Keratinocyte (primary cell): ENCODE measurements around the gene DIAPH2. TPM values are rescaled to one million over a fixed set of nuclear protein-coding genes. Genes with fewer than 3 reads are reported as not detected.

Experiments
- DNase-seq: peaks from one replicate; pipeline ENCODE4 v3.0.0-alpha.2; 2011; ENCODE audit warnings: low read depth, missing footprints, low spot score
- FAIRE-seq: peaks from 2 replicates; lab custom pipeline; 2011; peaks lifted over from hg19 to GRCh38; lab: Jason Lieb, UNC
- H2AFZ ChIP-seq: 2 replicates; pipeline ENCODE4 v1.6.0; 2012; ENCODE audit warnings: low read length, control low read depth, inconsistent platforms; ENCODE audit not compliant: control insufficient read depth
- H3K27ac ChIP-seq: 2 replicates; pipeline ENCODE4 v1.5.1; 2011; ENCODE audit warnings: low read length; ENCODE audit not compliant: control insufficient read depth, insufficient read depth
- H3K27me3 ChIP-seq: 3 replicates; pipeline ENCODE4 v1.6.0; 2011; ENCODE audit warnings: low read length; ENCODE audit not compliant: control insufficient read depth, insufficient read depth; ENCODE audit errors: extremely low read depth
- H3K36me3 ChIP-seq, 2 experiments: 2 replicates in 1 of 2; 3 replicates in 1 of 2; pipeline ENCODE4 v1.5.1; 2011; ENCODE audit warnings: low read length in 2 of 2, mild to moderate bottlenecking in 1 of 2; ENCODE audit not compliant: control insufficient read depth in 2 of 2, insufficient read depth in 2 of 2; ENCODE audit errors: extremely low read depth in 1 of 2
- H3K4me1 ChIP-seq: 3 replicates; pipeline ENCODE4 v1.5.1; 2011; ENCODE audit warnings: low read length; ENCODE audit not compliant: control insufficient read depth, insufficient read depth; ENCODE audit errors: extremely low read depth
- H3K4me2 ChIP-seq: 3 replicates; pipeline ENCODE4 v1.6.0; 2011; ENCODE audit warnings: low read depth, low read length; ENCODE audit not compliant: control insufficient read depth, insufficient read depth; ENCODE audit errors: extremely low read depth
- H3K4me3 ChIP-seq, 3 experiments: fragments of 200-600 bp in 1 of 3; sonication (generic) in 1 of 3; 2 replicates in 2 of 3; 3 replicates in 1 of 3; pipeline ENCODE4 v1.5.1; 2011 to 2016; ENCODE audit warnings: low read length in 3 of 3, mild to moderate bottlenecking in 3 of 3, control low read depth in 2 of 3, inconsistent platforms in 1 of 3, low read depth in 1 of 3, mixed read lengths in 1 of 3, mixed run types in 1 of 3, moderate library complexity in 1 of 3; ENCODE audit not compliant: control insufficient read depth in 2 of 3, insufficient read depth in 2 of 3; ENCODE audit errors: extremely low read depth in 1 of 3
- H3K79me2 ChIP-seq: 2 replicates; pipeline ENCODE4 v1.6.0; 2012; ENCODE audit warnings: low read length; ENCODE audit not compliant: control insufficient read depth, insufficient read depth
- H3K9ac ChIP-seq: 3 replicates; pipeline ENCODE4 v1.6.0; 2011; ENCODE audit warnings: low read length; ENCODE audit not compliant: control insufficient read depth, insufficient read depth; ENCODE audit errors: extremely low read depth
- H3K9me1 ChIP-seq: 3 replicates; pipeline ENCODE4 v1.6.0; 2011; ENCODE audit warnings: low read length; ENCODE audit not compliant: control insufficient read depth, insufficient read depth; ENCODE audit errors: extremely low read depth
- H3K9me3 ChIP-seq: 2 replicates; pipeline ENCODE4 v1.5.1; 2012; ENCODE audit warnings: low read depth, low read length; ENCODE audit not compliant: control insufficient read depth
- H4K20me1 ChIP-seq: 3 replicates; pipeline ENCODE4 v1.6.0; 2011; ENCODE audit warnings: low read length; ENCODE audit not compliant: control insufficient read depth, insufficient read depth; ENCODE audit errors: extremely low read depth
- CTCF ChIP-seq, 3 experiments: IDR thresholded peaks in 1 of 3; conservative IDR thresholded peaks in 1 of 3; optimal IDR thresholded peaks in 1 of 3; 2 replicates in 2 of 3; 3 replicates in 1 of 3; pipeline versions ENCODE3 to v1.5.1; 2011; ENCODE audit warnings: low read length in 3 of 3, mild to moderate bottlenecking in 3 of 3, moderate library complexity in 2 of 3, control low read depth in 1 of 3, inconsistent platforms in 1 of 3; ENCODE audit not compliant: insufficient read depth in 2 of 3; ENCODE audit errors: extremely low read depth in 1 of 3
- EZH2 ChIP-seq: IDR thresholded peaks from one replicate; pipeline ENCODE4 v1.6.1; 2012; ENCODE audit warnings: inconsistent platforms, mild to moderate bottlenecking, low read length, moderate library complexity
- dilution Hi-C: fragments of 300-500 bp; cut with MboI; formaldehyde crosslinking; loops from one replicate; pipeline ENCODE4 v1.7.0; 2020; ENCODE audit warnings: low sequenced_read_pairs; ENCODE audit not compliant: extremely low pct_ligation_motif_present
- polyA plus RNA-seq, 5 experiments: library from polyadenylated mRNA; depleted of rRNA in 3 of 5; stranded (reverse) in 3 of 5; stranded (forward) in 1 of 5; unstranded in 1 of 5; fragments of >200 nt; gene quantifications; 1 replicate in 1 of 5; 2 replicates in 3 of 5; 3 replicates in 1 of 5; pipeline versions ENCODE4 v1.2.1 to v1.2.3, GENCODE V29; 2011 to 2012; ENCODE audit warnings: missing spikeins in 2 of 5, low read depth in 1 of 5, low replicate concordance in 1 of 5

DIAPH2 gene
- polyA plus RNA-seq, 1 donor (not counting 4 experiments of a cell fraction or from before 2014, with no cell fraction given) = 7.4 TPM

GRCh38 chrX:97295954-97296353 lies 611.3 kb downstream of the DIAPH2 start:
- H3K79me2 ChIP-seq = no peaks in the 10 kb centered on the region
- H4K20me1 ChIP-seq = no peaks in the 10 kb centered on the region
- no peak overlapping the region for H2AFZ ChIP-seq
- H3K4me3 ChIP-seq = no peak overlapping the region
- dilution Hi-C loops = no loop called here
- H3K9ac ChIP-seq = no peak overlapping the region
- no peaks in the 10 kb centered on the region for H3K27me3 ChIP-seq
- no peaks in the 10 kb centered on the region for H3K9me1 ChIP-seq
- FAIRE-seq = no peak
- no peak for DNase-seq
- no peaks in the 10 kb centered on the region for H3K4me1 ChIP-seq
- no peak overlapping the region for H3K4me2 ChIP-seq
- TF ChIP-seq CTCF (optimal IDR thresholded peaks at IDR 0.05 in 1 of 3, IDR thresholded peaks at IDR 0.05 in 1 of 3, conservative IDR thresholded peaks at IDR 0.05 in 1 of 3; ENCODE audit: extremely low read depth in 1 of 3, insufficient read depth in 2 of 3, low read length in 3 of 3) = no peak
- TF ChIP-seq EZH2 = no peak
- no peaks in the 10 kb centered on the region for H3K9me3 ChIP-seq
- H3K36me3 ChIP-seq = no peaks in the 10 kb centered on the region
- no peak overlapping the region for H3K27ac ChIP-seq

- no peak for TF ChIP-seq EZH2
- no peak for TF ChIP-seq CTCF (optimal IDR thresholded peaks at IDR 0.05 in 1 of 3, IDR thresholded peaks at IDR 0.05 in 1 of 3, conservative IDR thresholded peaks at IDR 0.05 in 1 of 3; ENCODE audit: extremely low read depth in 1 of 3, insufficient read depth in 2 of 3, low read length in 3 of 3)
- Histone ChIP-seq H3K27ac (no peak overlapping the region), H4K20me1 (no peaks in the 10 kb centered on the region), H3K79me2 (no peaks in the 10 kb centered on the region), H3K4me2 (no peak overlapping the region), H3K9ac (no peak overlapping the region), H3K27me3 (no peaks in the 10 kb centered on the region), H3K9me1 (no peaks in the 10 kb centered on the region), H3K4me1 (peaks cover 8% of the 10 kb centered on the region), H2AFZ (no peak overlapping the region), H3K36me3 (no peaks in the 10 kb centered on the region), H3K9me3 (no peaks in the 10 kb centered on the region), H3K4me3 (no peak overlapping the region)
- dilution Hi-C loops = no loop called here
- DNase-seq = no peak
- FAIRE-seq = no peak
These were observed 622.3 kb downstream of the DIAPH2 start for GRCh38 chrX:97306771-97307470.
